H9 (cell line): ENCODE results near the gene DSTYK. TPM values are rescaled to one million over a fixed set of nuclear protein-coding genes. Genes with fewer than 3 reads are reported as not detected.

ENCODE experiments used
- DNase-seq: peaks from one replicate; pipeline ENCODE4 v3.0.0-alpha.2; 2017
- H2AFZ ChIP-seq: one replicate; pipeline ENCODE4 v1.6.1; 2013; ENCODE audit warnings: mild to moderate bottlenecking, low read length, control low read depth, moderate library complexity
- H2AK5ac ChIP-seq: 2 replicates; pipeline ENCODE4 v1.6.1; 2013; ENCODE audit warnings: low read length, control low read depth, mixed read lengths; ENCODE audit not compliant: insufficient read length
- H2BK120ac ChIP-seq: one replicate; pipeline ENCODE4 v1.6.1; 2013; ENCODE audit warnings: low read depth, mild to moderate bottlenecking, low read length, control low read depth, inconsistent platforms; ENCODE audit not compliant: poor library complexity, severe bottlenecking
- H2BK12ac ChIP-seq: 2 replicates; pipeline ENCODE4 v1.6.1; 2013; ENCODE audit warnings: low read length, control low read depth, mixed read lengths, low read depth; ENCODE audit not compliant: insufficient read length
- H2BK15ac ChIP-seq: 2 replicates; pipeline ENCODE4 v1.6.1; 2013; ENCODE audit warnings: low read depth, low read length, control low read depth
- H2BK20ac ChIP-seq: one replicate; pipeline ENCODE4 v1.6.1; 2013; ENCODE audit warnings: low read depth, mild to moderate bottlenecking, low read length, control low read depth, inconsistent platforms; ENCODE audit not compliant: poor library complexity, severe bottlenecking
- H2BK5ac ChIP-seq: 2 replicates; pipeline ENCODE4 v1.6.1; 2013; ENCODE audit warnings: low read length, control low read depth, mixed read lengths; ENCODE audit not compliant: insufficient read length
- H3K14ac ChIP-seq: 2 replicates; pipeline ENCODE4 v1.6.1; 2013; ENCODE audit warnings: low read length, control low read depth; ENCODE audit not compliant: insufficient read depth
- H3K18ac ChIP-seq: 2 replicates; pipeline ENCODE4 v1.6.1; 2013; ENCODE audit warnings: low read depth, mild to moderate bottlenecking, mixed read lengths, low read length, control low read depth; ENCODE audit not compliant: insufficient read length
- H3K23ac ChIP-seq: 2 replicates; pipeline ENCODE4 v1.6.1; 2013; ENCODE audit warnings: low read length, control low read depth, mixed read lengths, low read depth; ENCODE audit not compliant: insufficient read length
- H3K23me2 ChIP-seq: 2 replicates; pipeline ENCODE4 v1.6.1; 2013; ENCODE audit warnings: low read depth, mild to moderate bottlenecking, mixed read lengths, low read length, control low read depth; ENCODE audit not compliant: insufficient read length, poor library complexity, severe bottlenecking
- H3K27ac ChIP-seq: 2 replicates; pipeline ENCODE4 v1.5.1; 2013; ENCODE audit warnings: low read length, control low read depth, mixed read lengths, low read depth; ENCODE audit not compliant: insufficient read length
- H3K27me3 ChIP-seq: 2 replicates; pipeline ENCODE4 v1.6.1; 2013; ENCODE audit warnings: low read length, control low read depth, inconsistent platforms; ENCODE audit not compliant: insufficient read depth
- H3K4ac ChIP-seq: 2 replicates; pipeline ENCODE4 v1.6.1; 2013; ENCODE audit warnings: low read depth, mild to moderate bottlenecking, control low read depth, inconsistent platforms, low read length, moderate library complexity
- H3K4me1 ChIP-seq: 2 replicates; pipeline ENCODE4 v1.6.1; 2013; ENCODE audit warnings: low read length, control low read depth, inconsistent platforms; ENCODE audit not compliant: insufficient read depth
- H3K4me2 ChIP-seq: 2 replicates; pipeline ENCODE4 v1.6.1; 2013; ENCODE audit warnings: low read length, control low read depth, mixed read lengths; ENCODE audit not compliant: insufficient read length, insufficient read depth
- H3K56ac ChIP-seq: 2 replicates; pipeline ENCODE4 v1.6.1; 2013; ENCODE audit warnings: low read depth, mild to moderate bottlenecking, mixed read lengths, low read length, control low read depth; ENCODE audit not compliant: insufficient read length
- H3K79me1 ChIP-seq: 2 replicates; pipeline ENCODE4 v1.6.1; 2013; ENCODE audit warnings: low read depth, mild to moderate bottlenecking, moderate library complexity, low read length, control low read depth, inconsistent platforms; ENCODE audit not compliant: insufficient read depth, poor library complexity, severe bottlenecking
- H3K79me2 ChIP-seq: 2 replicates; pipeline ENCODE4 v1.6.1; 2013; ENCODE audit warnings: low read length, control low read depth, inconsistent platforms; ENCODE audit not compliant: insufficient read depth
- H3K9ac ChIP-seq: 2 replicates; pipeline ENCODE4 v1.6.1; 2013; ENCODE audit warnings: low read length, control low read depth, mixed read lengths; ENCODE audit not compliant: insufficient read length; ENCODE audit errors: extremely low read depth
- H3K9me3 ChIP-seq: one replicate; pipeline ENCODE4 v1.6.1; 2013; ENCODE audit warnings: low read depth, low read length, inconsistent platforms; ENCODE audit not compliant: control insufficient read depth
- H3T11ph ChIP-seq: one replicate; pipeline ENCODE4 v1.6.1; 2013; ENCODE audit warnings: mild to moderate bottlenecking, low read length, control low read depth, inconsistent platforms
- H4K20me1 ChIP-seq: one replicate; pipeline ENCODE4 v1.6.1; 2013; ENCODE audit not compliant: control insufficient read depth, insufficient read length, insufficient read depth
- H4K5ac ChIP-seq: 2 replicates; pipeline ENCODE4 v1.6.1; 2013; ENCODE audit warnings: low read depth, mild to moderate bottlenecking, mixed read lengths, low read length, control low read depth; ENCODE audit not compliant: insufficient read length
- H4K8ac ChIP-seq: replicated peaks from 2 replicates; pipeline ENCODE4 v1.6.1; 2013; ENCODE audit warnings: low read length, control low read depth, mixed read lengths, low read depth; ENCODE audit not compliant: insufficient read length
- H4K91ac ChIP-seq: 2 replicates; pipeline ENCODE4 v1.6.1; 2013; ENCODE audit warnings: low read depth, mild to moderate bottlenecking, moderate library complexity, mixed read lengths, low read length, control low read depth; ENCODE audit not compliant: insufficient read length
- H3K27ac Mint-ChIP-seq, 3 experiments: 2 replicates in 2 of 3; 3 replicates in 1 of 3; pipeline ENCODE4 v1.8.0; 2020 to 2021; ENCODE audit warnings: mixed read lengths in 3 of 3, mild to moderate bottlenecking in 1 of 3, moderate library complexity in 1 of 3
- H3K27me3 Mint-ChIP-seq: 2 replicates; pipeline ENCODE4 v1.8.0; 2021; ENCODE audit warnings: low read depth, mild to moderate bottlenecking, moderate library complexity, mixed read lengths
- H3K36me3 Mint-ChIP-seq, 3 experiments: 2 replicates in 2 of 3; 3 replicates in 1 of 3; pipeline ENCODE4 v1.8.0; 2020 to 2021; ENCODE audit warnings: low read depth in 3 of 3, mixed read lengths in 3 of 3; ENCODE audit not compliant: insufficient read depth in 1 of 3
- H3K4me1 Mint-ChIP-seq, 2 experiments: 2 replicates each; pipeline ENCODE4 v1.8.0; 2020; ENCODE audit warnings: mixed read lengths in 2 of 2
- H3K4me3 Mint-ChIP-seq, 2 experiments: 2 replicates in 1 of 2; 3 replicates in 1 of 2; pipeline ENCODE4 v1.8.0; 2020 to 2021; ENCODE audit warnings: mild to moderate bottlenecking in 2 of 2, mixed read lengths in 2 of 2, moderate library complexity in 1 of 2
- H3K9me3 Mint-ChIP-seq, 2 experiments: 2 replicates in 1 of 2; 3 replicates in 1 of 2; pipeline ENCODE4 v1.8.0; 2020; ENCODE audit warnings: mild to moderate bottlenecking in 2 of 2, mixed read lengths in 2 of 2, moderate library complexity in 1 of 2
- CTCF ChIP-seq: fragments of 200-600 bp; sonication (generic); conservative IDR thresholded peaks from 3 replicates; pipeline ENCODE4 v1.8.0; 2021; ENCODE audit warnings: antibody characterized with exemption, mild to moderate bottlenecking
- WGBS: extraction: QIAGEN DNeasy Blood & Tissue Kit; methylation state at CpG from one replicate; pipeline ENCODE4 v1.1.7; 2013; ENCODE audit warnings: missing lambda C conversion rate, low lambda C conversion rate, mixed read lengths; ENCODE audit not compliant: insufficient read length; ENCODE audit errors: extremely low coverage; 5-methylcytosine and 5-hydroxymethylcytosine counted together
- total RNA-seq: library from RNA; stranded (reverse); gene quantifications from 2 replicates; pipeline ENCODE4 v1.2.1, GENCODE V29; 2021

The DSTYK gene
- total RNA-seq, 1 experiment from 2014 or later, result 8.5 TPM

- no peak overlapping the region for H2BK5ac ChIP-seq
- Mint-ChIP-seq H3K27me3 (no peaks in the 10 kb centered on the region; the same call in 1 of the 2 replicates), H3K36me3 (peaks cover 0 to 9% (median 8%) of the 10 kb centered on the region in 3 experiments; a peak in 3 of 7 replicates), H3K4me3 (no peak overlapping the region), H3K27ac (no peak overlapping the region), H3K4me1 (peaks cover 10 to 22% of the 10 kb centered on the region in 2 experiments), H3K9me3 (no peaks in the 10 kb centered on the region)
- no peak for DNase-seq
- no peak overlapping the region for H4K8ac ChIP-seq
- no peak overlapping the region for H2BK120ac ChIP-seq
- H2AFZ ChIP-seq, result no peak overlapping the region
- H2BK12ac ChIP-seq, result no peak overlapping the region
- H3K14ac ChIP-seq, result no peak overlapping the region
- H3K79me1 ChIP-seq, result no peaks in the 10 kb centered on the region
- H3K9ac ChIP-seq, result no peak overlapping the region
- no peaks in the 10 kb centered on the region for H3K27me3 ChIP-seq
- H3K18ac ChIP-seq, result no peak overlapping the region
- H3K27ac ChIP-seq, result no peak overlapping the region
- WGBS, result no CpG with 5 or more reads among the region's 8 CpGs
- no peak overlapping the region for H2BK15ac ChIP-seq
- H2AK5ac ChIP-seq, result no peak overlapping the region
- no peak overlapping the region for H4K91ac ChIP-seq
- H4K20me1 ChIP-seq, result no peaks in the 10 kb centered on the region
- no peak for TF ChIP-seq CTCF
- H3K4me2 ChIP-seq, result no peak overlapping the region
- H3K9me3 ChIP-seq, result no peaks in the 10 kb centered on the region
- H3K56ac ChIP-seq, result no peak overlapping the region
- H3K4me1 ChIP-seq, result no peaks in the 10 kb centered on the region
- H3T11ph ChIP-seq, result no peak overlapping the region
- no peak overlapping the region for H3K23ac ChIP-seq
- H3K23me2 ChIP-seq, result no peaks in the 10 kb centered on the region
- H3K4ac ChIP-seq, result no peak overlapping the region
- no peak overlapping the region for H2BK20ac ChIP-seq
- no peak overlapping the region for H4K5ac ChIP-seq
- H3K79me2 ChIP-seq, result no peaks in the 10 kb centered on the region
Measured at GRCh38 chr1:205243350-205244191, 32.1 kb upstream of the DSTYK start.
